ENCODE measurements around the gene THEMIS.

The THEMIS gene

DNA sequence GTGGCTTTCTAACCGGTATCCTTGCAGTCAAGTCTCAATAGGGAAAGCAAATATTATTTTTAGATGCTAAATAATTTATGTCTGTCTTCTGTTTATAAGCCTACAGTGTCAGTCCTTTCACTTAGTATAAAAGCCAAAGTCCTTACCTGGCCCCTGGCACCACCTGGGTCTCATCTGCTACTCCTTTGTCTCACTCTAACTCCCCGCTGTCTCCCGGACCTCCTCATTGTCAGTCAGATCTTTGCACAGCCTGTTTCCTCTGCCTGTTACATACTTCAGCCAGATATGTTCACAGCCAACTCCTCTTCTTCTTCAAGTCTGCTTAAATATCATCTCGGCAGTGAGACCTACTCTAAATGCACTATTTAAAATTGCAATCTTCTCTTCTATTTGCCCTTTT lies 84.2 kb downstream of the THEMIS start:
- H3K27ac ChIP-seq (ENCODE audit: extremely low read depth, low read depth, low read length), result no peak overlapping the region
- CTCF ChIA-PET, result interaction anchor here (1.4 kb wide), 1 partner anchor 252 kb away, joined by 4 read pairs; no protein-coding TSS in a partner anchor
- H3K4me3 ChIP-seq (ENCODE audit: low read depth, low read length), result no peak overlapping the region
- no peaks in the 10 kb centered on the region for H3K9me3 ChIP-seq (ENCODE audit: control insufficient read depth, insufficient read depth, low read depth, low read length)
- no peaks in the 10 kb centered on the region for H3K4me1 ChIP-seq (ENCODE audit: control insufficient read depth, insufficient read depth, low read length)
- no peaks in the 10 kb centered on the region for H3K36me3 ChIP-seq (ENCODE audit: control insufficient read depth in 2 of 2, insufficient read depth in 1 of 2, low read length in 2 of 2)
- POLR2A ChIA-PET, result no interaction called here
- no peak for TF ChIP-seq ZNF24 (tag by site-specific recombination; IDR thresholded peaks at IDR 0.05)
- no peak for TF ChIP-seq REST (tag by site-specific recombination; IDR thresholded peaks at IDR 0.05)
- TF ChIP-seq EGR2 (tag by site-specific recombination; IDR thresholded peaks at IDR 0.05; ENCODE audit: low read depth), result no peak
- TF ChIP-seq MEIS1 (CRISPR knock-in tag; IDR thresholded peaks at IDR 0.05; ENCODE audit: borderline replicate concordance), result no peak

- no peak overlapping the region for H3K27ac ChIP-seq (ENCODE audit: extremely low read depth, low read depth, low read length)
- H3K36me3 ChIP-seq (ENCODE audit: control insufficient read depth in 2 of 2, insufficient read depth in 1 of 2, low read length in 2 of 2), result no peaks in the 10 kb centered on the region
- no peaks in the 10 kb centered on the region for H3K9me3 ChIP-seq (ENCODE audit: control insufficient read depth, insufficient read depth, low read depth, low read length)
- no peak for TF ChIP-seq ZNF248 (tag by site-specific recombination; IDR thresholded peaks at IDR 0.05)
- no peak for TF ChIP-seq ZIC2 (tag by site-specific recombination; IDR thresholded peaks at IDR 0.05)
- TF ChIP-seq GFI1B (tag by site-specific recombination; IDR thresholded peaks at IDR 0.05), result no peak
- no peak for TF ChIP-seq KLF8 (tag by site-specific recombination; IDR thresholded peaks at IDR 0.05)
- no peak for TF ChIP-seq GLI2 (tag by site-specific recombination; IDR thresholded peaks at IDR 0.05; ENCODE audit: borderline replicate concordance, low read depth)
- TF ChIP-seq SP3 (tag by site-specific recombination; IDR thresholded peaks at IDR 0.05), result no peak
- TF ChIP-seq, protein P1, sequence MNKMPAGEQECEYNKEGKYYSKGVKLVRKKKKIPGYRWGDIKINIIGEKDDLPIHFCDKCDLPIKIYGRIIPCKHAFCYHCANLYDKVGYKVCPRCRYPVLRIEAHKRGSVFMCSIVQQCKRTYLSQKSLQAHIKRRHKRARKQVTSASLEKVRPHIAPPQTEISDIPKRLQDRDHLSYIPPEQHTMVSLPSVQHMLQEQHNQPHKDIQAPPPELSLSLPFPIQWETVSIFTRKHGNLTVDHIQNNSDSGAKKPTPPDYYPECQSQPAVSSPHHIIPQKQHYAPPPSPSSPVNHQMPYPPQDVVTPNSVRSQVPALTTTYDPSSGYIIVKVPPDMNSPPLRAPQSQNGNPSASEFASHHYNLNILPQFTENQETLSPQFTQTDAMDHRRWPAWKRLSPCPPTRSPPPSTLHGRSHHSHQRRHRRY (tag by site-specific recombination; IDR thresholded peaks at IDR 0.05), result no peak
- no peak for TF ChIP-seq ZSCAN16 (tag by site-specific recombination; IDR thresholded peaks at IDR 0.05)
- TF ChIP-seq, protein P2, sequence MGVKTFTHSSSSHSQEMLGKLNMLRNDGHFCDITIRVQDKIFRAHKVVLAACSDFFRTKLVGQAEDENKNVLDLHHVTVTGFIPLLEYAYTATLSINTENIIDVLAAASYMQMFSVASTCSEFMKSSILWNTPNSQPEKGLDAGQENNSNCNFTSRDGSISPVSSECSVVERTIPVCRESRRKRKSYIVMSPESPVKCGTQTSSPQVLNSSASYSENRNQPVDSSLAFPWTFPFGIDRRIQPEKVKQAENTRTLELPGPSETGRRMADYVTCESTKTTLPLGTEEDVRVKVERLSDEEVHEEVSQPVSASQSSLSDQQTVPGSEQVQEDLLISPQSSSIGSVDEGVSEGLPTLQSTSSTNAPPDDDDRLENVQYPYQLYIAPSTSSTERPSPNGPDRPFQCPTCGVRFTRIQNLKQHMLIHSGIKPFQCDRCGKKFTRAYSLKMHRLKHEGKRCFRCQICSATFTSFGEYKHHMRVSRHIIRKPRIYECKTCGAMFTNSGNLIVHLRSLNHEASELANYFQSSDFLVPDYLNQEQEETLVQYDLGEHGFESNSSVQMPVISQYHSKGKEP (tag by site-specific recombination; IDR thresholded peaks at IDR 0.05), result no peak
- no peak for TF ChIP-seq ZNF174 (tag by site-specific recombination; IDR thresholded peaks at IDR 0.05)
- no peak for TF ChIP-seq ZNF610 (tag by site-specific recombination; IDR thresholded peaks at IDR 0.05; ENCODE audit: borderline replicate concordance)
- POLR2A ChIA-PET, result no interaction called here
- H3K4me1 ChIP-seq (ENCODE audit: control insufficient read depth, insufficient read depth, low read length), result no peaks in the 10 kb centered on the region
- CTCF ChIA-PET, result interaction anchor here (0.6 to 0.8 kb wide), 2 partner anchors 77 to 560 kb away, joined by 3 to 5 read pairs; no protein-coding TSS in a partner anchor
- no peak overlapping the region for H3K4me3 ChIP-seq (ENCODE audit: low read depth, low read length)
Measured at GRCh38 chr6:127813699-127814027, 87.2 kb downstream of the THEMIS start.

DNA sequence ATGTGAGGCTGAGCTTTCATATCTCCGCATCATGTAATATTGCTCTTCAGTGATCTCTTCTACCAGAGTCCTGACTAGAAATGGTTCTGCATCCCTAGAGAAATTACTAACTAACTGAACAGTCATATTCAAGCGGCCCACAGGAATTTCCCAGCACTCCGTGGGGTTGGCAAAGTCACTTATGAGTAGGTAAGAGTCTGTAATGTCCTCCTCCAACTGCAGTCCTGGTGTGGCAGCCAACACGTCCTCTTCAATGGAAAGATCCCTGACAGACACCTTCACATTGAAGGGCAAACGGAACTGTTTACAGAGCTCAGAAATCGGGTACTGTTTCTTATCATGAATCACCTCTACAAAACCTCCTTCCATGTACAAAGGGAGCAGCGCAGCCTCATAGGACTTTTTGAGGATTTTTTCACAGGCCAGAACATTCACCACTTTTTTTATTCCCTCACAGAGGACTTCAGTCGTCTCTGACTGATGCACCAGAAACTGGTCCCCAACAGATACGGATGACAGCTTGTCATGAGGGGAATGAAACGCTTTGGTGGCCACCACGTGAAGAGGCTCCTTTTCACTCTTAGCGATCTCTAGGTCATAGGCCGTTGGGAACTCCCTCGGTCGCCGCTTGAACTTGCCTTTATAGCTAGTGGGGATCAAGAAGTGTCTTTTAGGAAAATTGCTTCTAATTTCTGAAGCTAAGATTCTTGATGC lies 87.7 kb downstream of the THEMIS start:
- ChIA-PET POLR2A (no interaction called here), CTCF (interaction anchor here (0.6 to 0.8 kb wide), 2 partner anchors 76 to 560 kb away, joined by 3 to 5 read pairs; no protein-coding TSS in a partner anchor)
- no peaks in the 10 kb centered on the region for H3K9me3 ChIP-seq (ENCODE audit: control insufficient read depth, insufficient read depth, low read depth, low read length)
- no peaks in the 10 kb centered on the region for H3K4me1 ChIP-seq (ENCODE audit: control insufficient read depth, insufficient read depth, low read length)
- H3K4me3 ChIP-seq (ENCODE audit: low read depth, low read length), result no peak overlapping the region
- H3K36me3 ChIP-seq (ENCODE audit: control insufficient read depth in 2 of 2, insufficient read depth in 1 of 2, low read length in 2 of 2), result no peaks in the 10 kb centered on the region
- H3K27ac ChIP-seq (ENCODE audit: extremely low read depth, low read depth, low read length), result no peak overlapping the region
- TF ChIP-seq PRDM6 (tag by site-specific recombination; IDR thresholded peaks at IDR 0.05) (no peak), ZNF777 (tag by site-specific recombination; IDR thresholded peaks at IDR 0.05; ENCODE audit: borderline replicate concordance) (no peak), ZNF626 (tag by site-specific recombination; IDR thresholded peaks at IDR 0.05) (no peak), ZNF513 (tag by site-specific recombination; IDR thresholded peaks at IDR 0.05) (no peak), ZBTB1 (tag by site-specific recombination; IDR thresholded peaks at IDR 0.05) (no peak), ZNF514 (tag by site-specific recombination; IDR thresholded peaks at IDR 0.05) (no peak)
- TF ChIP-seq, protein P3, sequence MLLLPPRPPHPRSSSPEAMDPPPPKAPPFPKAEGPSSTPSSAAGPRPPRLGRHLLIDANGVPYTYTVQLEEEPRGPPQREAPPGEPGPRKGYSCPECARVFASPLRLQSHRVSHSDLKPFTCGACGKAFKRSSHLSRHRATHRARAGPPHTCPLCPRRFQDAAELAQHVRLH (tag by site-specific recombination; IDR thresholded peaks at IDR 0.05), result no peak
